Measurements from ENCODE around the gene TENM4.

- TF ChIP-seq POLR2AphosphoS5 (IDR thresholded peaks at IDR 0.05) (no peak), CTCF (IDR thresholded peaks at IDR 0.05; ENCODE audit: poor library complexity, severe bottlenecking) (no peak)
Observed at GRCh38 chr11:79287952-79288351, 152.9 kb downstream of the TENM4 start.
